ENCODE data around the gene MDGA2.
"Not testable (repeated sequence)": the region's sequence is repeated elsewhere in the genome, so short reads cannot be mapped to it uniquely, and the experiment has no call there.

Gene MDGA2

DNA sequence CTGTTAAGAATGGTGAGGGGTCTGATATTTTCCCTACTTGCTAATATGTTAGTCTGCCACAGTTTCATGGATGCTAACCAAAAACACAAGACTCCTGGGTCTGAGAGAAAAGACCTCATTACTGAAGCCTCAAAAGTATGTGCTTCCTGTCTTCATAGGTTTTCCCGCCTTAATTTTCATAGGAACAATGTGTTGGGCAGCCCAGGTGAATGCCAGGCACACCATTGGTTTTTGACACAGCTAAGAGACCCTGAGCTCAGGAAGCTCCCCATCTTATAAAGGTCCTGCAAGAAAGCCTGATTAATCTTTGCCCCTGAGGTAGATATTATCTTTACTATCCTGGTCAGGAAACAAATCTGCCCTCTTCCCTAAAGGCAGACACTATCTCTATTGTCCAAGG, 464.1 kb downstream of the MDGA2 start:
- no peak for TF ChIP-seq CTCF (conservative IDR thresholded peaks at IDR 0.05)
- H3K27ac ChIP-seq: no peak overlapping the region

DNA sequence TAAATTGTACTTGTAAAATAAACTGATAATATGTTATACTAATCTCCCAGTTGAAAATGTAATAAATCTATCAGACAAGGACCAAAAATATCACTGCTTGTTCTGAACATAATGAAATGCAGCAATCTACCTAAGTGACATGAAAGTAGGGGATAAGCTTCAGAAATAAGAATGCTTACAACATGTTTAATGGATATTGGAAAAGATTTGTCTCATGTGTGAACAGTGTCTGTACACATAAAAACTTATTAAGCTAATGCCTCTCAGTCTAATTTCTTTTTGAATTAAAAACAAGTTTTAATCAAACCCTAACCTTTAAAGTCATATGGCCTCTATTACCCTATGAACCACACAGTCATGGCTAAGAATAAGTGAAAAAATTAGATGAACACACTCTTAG, 465.3 kb downstream of the MDGA2 start:
- no peak for TF ChIP-seq CTCF (conservative IDR thresholded peaks at IDR 0.05)
- H3K27ac ChIP-seq: no peak overlapping the region

GRCh38 chr14:47208434-47208833, 467.0 kb downstream of the MDGA2 start:
- TF ChIP-seq CTCF (conservative IDR thresholded peaks at IDR 0.05): no peak
- H3K27ac ChIP-seq: no peak overlapping the region

DNA sequence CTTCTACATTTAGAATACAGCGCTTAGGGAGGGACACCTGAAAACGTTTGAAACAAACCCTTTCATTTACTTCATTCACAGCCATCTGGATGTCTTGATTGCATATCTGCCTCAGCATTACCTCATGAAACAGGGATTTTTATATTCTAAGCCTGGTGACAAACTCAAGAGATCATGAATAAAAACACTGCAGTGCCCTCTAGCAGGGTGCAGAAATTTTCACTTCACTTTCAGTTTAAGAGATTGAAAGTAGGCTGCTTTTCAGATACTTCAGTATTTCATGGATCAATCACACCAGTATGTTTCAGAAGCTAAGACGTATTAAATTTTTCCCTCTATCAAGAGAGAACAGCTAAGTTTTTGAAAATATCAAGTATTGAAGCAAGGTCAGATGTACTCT, 467.8 kb downstream of the MDGA2 start:
- no peak overlapping the region for H3K27ac ChIP-seq
- TF ChIP-seq CTCF (conservative IDR thresholded peaks at IDR 0.05): peak; percentile 46

DNA sequence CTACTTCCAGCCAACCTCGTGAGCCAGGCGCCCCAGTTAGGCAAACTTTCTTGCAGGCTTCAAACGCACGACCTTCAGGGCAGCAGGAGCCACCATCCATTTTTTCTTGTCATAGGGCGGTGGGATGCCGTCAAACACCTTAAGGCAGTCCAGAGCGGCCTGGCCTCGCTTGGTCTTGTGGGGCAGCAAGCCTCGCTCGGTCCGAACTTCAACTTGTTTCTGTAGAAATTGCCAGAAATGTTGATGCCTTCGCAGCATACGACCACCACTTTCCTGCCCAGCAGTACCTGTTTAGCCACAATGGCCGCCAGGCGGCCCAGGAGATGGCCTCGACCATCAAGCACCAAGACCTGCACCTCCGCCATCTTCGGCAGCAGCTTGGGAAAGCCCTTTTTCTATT, 474.7 kb downstream of the MDGA2 start:
- H3K27ac ChIP-seq: no peak overlapping the region
- no peak for TF ChIP-seq CTCF (conservative IDR thresholded peaks at IDR 0.05)

GRCh38 chr14:47195582-47195981, 479.8 kb downstream of the MDGA2 start:
- H3K27ac ChIP-seq: no peak overlapping the region
- TF ChIP-seq CTCF (conservative IDR thresholded peaks at IDR 0.05): no peak

- TF ChIP-seq CTCF (conservative IDR thresholded peaks at IDR 0.05): no peak
- H3K27ac ChIP-seq: no peak overlapping the region
Measured at GRCh38 chr14:47194055-47194454, 481.4 kb downstream of the MDGA2 start.

GRCh38 chr14:47192203-47192602, 483.2 kb downstream of the MDGA2 start:
- H3K27ac ChIP-seq: not testable (repeated sequence)

Measured in VCaP (cell line).